ENCODE measurements around the gene CD47. TPM values are rescaled to one million over a fixed set of nuclear protein-coding genes. Genes with fewer than 3 reads are reported as not detected.

Gene CD47
- total and polyA plus RNA-seq, 2 donors (not counting 1 experiment from before 2014, with no cell fraction given): 86.4 to 259 TPM

DNA sequence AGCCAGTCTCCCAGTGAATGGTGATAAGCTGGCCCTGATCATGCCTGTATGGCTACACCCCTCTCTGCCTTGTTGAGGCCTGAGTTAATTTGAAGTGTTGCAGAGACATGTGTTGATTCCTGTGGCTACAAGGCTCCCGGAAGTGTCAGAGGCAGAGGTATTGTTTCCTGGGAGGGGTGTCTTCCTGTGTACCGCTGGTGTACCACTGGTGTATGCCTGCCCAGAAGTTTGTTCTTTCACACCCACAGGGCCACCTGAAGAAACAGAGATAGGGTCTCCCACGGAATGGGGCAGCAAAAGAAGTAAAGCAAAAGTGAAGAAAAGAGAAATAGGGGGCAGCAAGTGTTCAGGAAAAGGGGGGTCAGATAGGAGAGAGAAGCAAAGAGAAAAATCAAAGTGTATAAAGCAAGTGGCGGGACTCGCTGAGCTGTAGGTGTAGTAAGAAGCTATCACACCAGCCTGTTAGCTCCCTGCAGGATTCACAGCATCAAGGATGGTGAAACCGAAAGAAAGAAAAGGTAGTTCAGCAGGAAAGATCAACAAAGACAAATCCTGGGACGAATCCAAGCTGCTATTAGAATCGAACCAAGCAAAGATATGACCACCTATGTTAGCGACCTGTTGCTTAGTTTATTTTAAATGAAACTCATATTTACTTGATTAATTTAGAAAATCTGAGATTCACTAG lies 36.6 kb upstream of the CD47 start:
- Histone ChIP-seq H3K4me3 (ENCODE audit: control extremely low read depth in 1 of 5, extremely low read depth in 1 of 5, insufficient read depth in 1 of 5, low read depth in 2 of 5, low read length in 4 of 5) (peak overlapping the region in 4 of 5 experiments; percentile 15 to 60 (median 27)), H3K27ac (ENCODE audit: low read length in 2 of 2) (peak overlapping the region; percentile 97 to 99), H3K79me2 (ENCODE audit: control insufficient read depth, insufficient read depth, low read length) (peaks cover 68% of the 10 kb centered on the region), H3K27me3 (replicated peaks in 1 of 4; ENCODE audit: control extremely low read depth in 1 of 4, control insufficient read depth in 3 of 4, insufficient read depth in 4 of 4, low read length in 3 of 4) (no peaks in the 10 kb centered on the region), H3K4me2 (replicated peaks; ENCODE audit: low read depth, low read length, poor library complexity, severe bottlenecking) (peak overlapping the region; percentile 79), H4K20me1 (ENCODE audit: control insufficient read depth, insufficient read depth, low read length, poor library complexity, severe bottlenecking) (no peaks in the 10 kb centered on the region), H3K9ac (ENCODE audit: low read length) (peak overlapping the region; percentile 56), H2AFZ (ENCODE audit: insufficient read depth, low read depth, low read length, poor library complexity, severe bottlenecking) (no peak overlapping the region), H3K36me3 (replicated peaks in 1 of 2; ENCODE audit: control extremely low read depth in 1 of 2, control insufficient read depth in 1 of 2, extremely low read depth in 1 of 2, insufficient read depth in 2 of 2, low read length in 1 of 2) (peaks cover 0 to 12% of the 10 kb centered on the region in 2 experiments), H3K9me3 (ENCODE audit: control extremely low read depth in 1 of 3, control insufficient read depth in 2 of 3, insufficient read depth in 1 of 3, low read length in 2 of 3) (no peaks in the 10 kb centered on the region), H3K4me1 (ENCODE audit: control insufficient read depth in 2 of 2, insufficient read depth in 2 of 2, low read length in 2 of 2) (peaks cover 85 to 87% of the 10 kb centered on the region in 2 donors)
- ATAC-seq (ENCODE audit: low read depth) (no peak), DNase-seq (peak; percentile 46)
- Mint-ChIP-seq H3K27ac (peak overlapping the region; percentile 94), H3K4me3 (peak overlapping the region; percentile 87), H3K4me1 (peaks cover 83% of the 10 kb centered on the region), H3K27me3 (no peaks in the 10 kb centered on the region), H3K9me3 (ENCODE audit: insufficient read depth) (no peaks in the 10 kb centered on the region)
- intact Hi-C loops (cut with micrococcal nuclease): loop anchor here (5.0 kb wide), 3 partner anchors 35 to 605 kb away; partner anchors contain the start of gene BBX
- WGBS (ENCODE audit: insufficient coverage): 40% methylated on average over 4 of the region's 9 CpGs
- TF ChIP-seq EZH2 (IDR thresholded peaks at IDR 0.05; ENCODE audit: borderline replicate concordance, insufficient read depth, low read depth, low read length, poor library complexity, severe bottlenecking): no peak
- ChIA-PET CTCF (interaction anchor here (0.9 to 2.9 kb wide), 7 partner anchors 26 to 350 kb away, joined by 3 to 16 read pairs (median 4); no protein-coding TSS in a partner anchor), POLR2A (interaction anchor here (0.5 to 2.2 kb wide), 5 partner anchors 38 to 95 kb away, joined by 3 to 19 read pairs (median 4); partner anchors contain the start of gene IFT57)

DNA sequence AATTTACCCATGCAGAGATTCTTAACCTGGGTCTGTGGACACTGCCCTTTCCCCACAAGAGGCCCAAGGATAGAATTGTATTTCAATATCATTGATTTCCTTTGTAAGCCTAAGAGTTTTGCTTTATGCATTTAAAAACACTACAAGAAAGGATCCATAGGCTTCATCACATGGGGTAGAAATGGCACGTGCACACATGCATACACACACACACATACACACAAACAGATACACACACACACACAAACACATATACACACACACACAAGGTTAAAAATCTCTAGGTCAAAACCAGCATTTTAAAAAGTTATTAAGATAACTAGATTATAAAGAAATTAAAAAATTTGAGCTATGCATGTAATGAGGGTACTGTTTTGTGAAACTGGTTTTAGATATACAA lies 35.5 kb upstream of the CD47 start:
- peak overlapping the region; percentile 92 for H3K9ac ChIP-seq (ENCODE audit: low read length)
- H3K27ac Mint-ChIP-seq: peak overlapping the region; percentile 95
- no peaks in the 10 kb centered on the region for H4K20me1 ChIP-seq (ENCODE audit: control insufficient read depth, insufficient read depth, low read length, poor library complexity, severe bottlenecking)
- peaks cover 81% of the 10 kb centered on the region for H3K4me1 Mint-ChIP-seq
- peak overlapping the region; percentile 92 for H3K4me3 Mint-ChIP-seq
- no peaks in the 10 kb centered on the region for H3K27me3 Mint-ChIP-seq
- H3K27me3 ChIP-seq (replicated peaks in 1 of 4; ENCODE audit: control extremely low read depth in 1 of 4, control insufficient read depth in 3 of 4, insufficient read depth in 4 of 4, low read length in 3 of 4): no peaks in the 10 kb centered on the region
- TF ChIP-seq EZH2 (IDR thresholded peaks at IDR 0.05; ENCODE audit: borderline replicate concordance, insufficient read depth, low read depth, low read length, poor library complexity, severe bottlenecking): no peak
- TF ChIP-seq, protein P1, sequence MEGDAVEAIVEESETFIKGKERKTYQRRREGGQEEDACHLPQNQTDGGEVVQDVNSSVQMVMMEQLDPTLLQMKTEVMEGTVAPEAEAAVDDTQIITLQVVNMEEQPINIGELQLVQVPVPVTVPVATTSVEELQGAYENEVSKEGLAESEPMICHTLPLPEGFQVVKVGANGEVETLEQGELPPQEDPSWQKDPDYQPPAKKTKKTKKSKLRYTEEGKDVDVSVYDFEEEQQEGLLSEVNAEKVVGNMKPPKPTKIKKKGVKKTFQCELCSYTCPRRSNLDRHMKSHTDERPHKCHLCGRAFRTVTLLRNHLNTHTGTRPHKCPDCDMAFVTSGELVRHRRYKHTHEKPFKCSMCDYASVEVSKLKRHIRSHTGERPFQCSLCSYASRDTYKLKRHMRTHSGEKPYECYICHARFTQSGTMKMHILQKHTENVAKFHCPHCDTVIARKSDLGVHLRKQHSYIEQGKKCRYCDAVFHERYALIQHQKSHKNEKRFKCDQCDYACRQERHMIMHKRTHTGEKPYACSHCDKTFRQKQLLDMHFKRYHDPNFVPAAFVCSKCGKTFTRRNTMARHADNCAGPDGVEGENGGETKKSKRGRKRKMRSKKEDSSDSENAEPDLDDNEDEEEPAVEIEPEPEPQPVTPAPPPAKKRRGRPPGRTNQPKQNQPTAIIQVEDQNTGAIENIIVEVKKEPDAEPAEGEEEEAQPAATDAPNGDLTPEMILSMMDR (IDR thresholded peaks at IDR 0.05): no peak
- peak overlapping the region; percentile 97 to 99 for H3K27ac ChIP-seq (ENCODE audit: low read length in 2 of 2)
- H3K4me3 ChIP-seq (ENCODE audit: control extremely low read depth in 1 of 5, extremely low read depth in 1 of 5, insufficient read depth in 1 of 5, low read depth in 2 of 5, low read length in 4 of 5): peak overlapping the region; percentile 61 to 94 (median 83)
- no peaks in the 10 kb centered on the region for H3K9me3 ChIP-seq (ENCODE audit: control extremely low read depth in 1 of 3, control insufficient read depth in 2 of 3, insufficient read depth in 1 of 3, low read length in 2 of 3)
- ChIA-PET POLR2A (interaction anchor here (0.6 to 3.0 kb wide), 4 partner anchors 8 to 97 kb away, joined by 3 to 40 read pairs (median 15); partner anchors contain the start of genes CD47 and IFT57), CTCF (interaction anchor here (1.2 to 3.0 kb wide), 7 partner anchors 26 to 279 kb away, joined by 4 to 16 read pairs (median 5); partner anchors contain the start of gene IFT57)
- no CpG with 5 or more reads among the region's 1 CpG for WGBS (ENCODE audit: insufficient coverage)
- DNase-seq (no peak), ATAC-seq (ENCODE audit: low read depth) (no peak)
- H3K36me3 ChIP-seq (replicated peaks in 1 of 2; ENCODE audit: control extremely low read depth in 1 of 2, control insufficient read depth in 1 of 2, extremely low read depth in 1 of 2, insufficient read depth in 2 of 2, low read length in 1 of 2): peaks cover 0 to 10% of the 10 kb centered on the region in 2 experiments
- no peaks in the 10 kb centered on the region for H3K9me3 Mint-ChIP-seq (ENCODE audit: insufficient read depth)
- peak overlapping the region; percentile 79 for H3K4me2 ChIP-seq (replicated peaks; ENCODE audit: low read depth, low read length, poor library complexity, severe bottlenecking)
- no peak overlapping the region for H2AFZ ChIP-seq (ENCODE audit: insufficient read depth, low read depth, low read length, poor library complexity, severe bottlenecking)
- intact Hi-C loops (cut with micrococcal nuclease): loop anchor here (5.0 kb wide), 3 partner anchors 36 to 604 kb away; partner anchors contain the start of gene BBX
- peaks cover 60% of the 10 kb centered on the region for H3K79me2 ChIP-seq (ENCODE audit: control insufficient read depth, insufficient read depth, low read length)
- H3K4me1 ChIP-seq (ENCODE audit: control insufficient read depth in 2 of 2, insufficient read depth in 2 of 2, low read length in 2 of 2): peaks cover 85 to 86% of the 10 kb centered on the region in 2 donors
